Ectodermal cell (in vitro differentiated cells): Measurements from ENCODE around the gene MYH9. TPM values are rescaled to one million over a fixed set of nuclear protein-coding genes. Genes with fewer than 3 reads are reported as not detected.
A peak's percentile ranks its signal among the peaks of the same experiment; 100 is the strongest.
"Not testable (repeated sequence)": the region's sequence is repeated elsewhere in the genome, so short reads cannot be mapped to it uniquely, and the experiment has no call there.

Experiments used
- H3K27ac ChIP-seq: 2 replicates; pipeline ENCODE4 v1.7.0; 2013; ENCODE audit warnings: mild to moderate bottlenecking, low read depth, low read length; ENCODE audit not compliant: insufficient read depth, poor library complexity, severe bottlenecking
- H3K27me3 ChIP-seq: 2 replicates; pipeline ENCODE4 v1.7.0; 2013; ENCODE audit warnings: mild to moderate bottlenecking, low read length; ENCODE audit not compliant: insufficient read depth, control insufficient read depth, poor library complexity, severe bottlenecking
- H3K36me3 ChIP-seq: one replicate; pipeline ENCODE4 v1.7.0; 2013; ENCODE audit warnings: low read length; ENCODE audit not compliant: control insufficient read depth, insufficient read depth
- H3K4me1 ChIP-seq: one replicate; pipeline ENCODE4 v1.7.0; 2013; ENCODE audit warnings: low read length; ENCODE audit not compliant: control insufficient read depth, insufficient read depth
- H3K4me3 ChIP-seq: 2 replicates; pipeline ENCODE4 v1.7.0; 2013; ENCODE audit warnings: low read depth, low read length, control low read depth; ENCODE audit not compliant: insufficient read depth
- H3K9me3 ChIP-seq: 2 replicates; pipeline ENCODE4 v1.7.0; 2013; ENCODE audit warnings: mild to moderate bottlenecking, low read length, moderate library complexity; ENCODE audit not compliant: control insufficient read depth
- WGBS, 2 experiments: methylation state at CpG; one replicate each; pipeline ENCODE4 v1.1.7; 2013; ENCODE audit warnings: missing lambda C conversion rate in 2 of 2; 5-methylcytosine and 5-hydroxymethylcytosine counted together
- polyA plus RNA-seq, 4 experiments: library from polyadenylated mRNA; stranded (reverse); fragments of 50-300 nt; gene quantifications; one replicate each; pipeline ENCODE4 v1.2.3, GENCODE V29; 2013

Gene MYH9
- polyA plus RNA-seq (2013, experiment 1 of 4): 179 TPM
- polyA plus RNA-seq (2013, experiment 2 of 4): 216 TPM
- polyA plus RNA-seq (2013, experiment 3 of 4): 128 TPM
- 141 TPM for polyA plus RNA-seq (2013, experiment 4 of 4)

GRCh38 chr22:36387959-36388726 lies at the start of gene MYH9:
Gene MYH9, minus strand, starts transcription at chr22:36387967. Its CDS starts 38,731 bp downstream, at chr22:36349236.
- Histone ChIP-seq H3K4me1 (peaks cover 8% of the 10 kb centered on the region), H3K36me3 (no peaks in the 10 kb centered on the region), H3K4me3 (peak within 1 kb of the TSS; percentile 80), H3K27ac (no peak within 1 kb of the TSS), H3K9me3 (no peaks in the 10 kb centered on the region), H3K27me3 (no peaks in the 10 kb centered on the region)
- WGBS, 2 experiments: 4% methylated on average over 52 of the region's 52 CpGs

- 24 to 26% methylated on average over 16 of the region's 16 CpGs for WGBS, 2 experiments
Observed at GRCh38 chr22:36435516-36436415, 48.0 kb upstream of the MYH9 start.

GRCh38 chr22:36433318-36434231 lies 45.8 kb upstream of the MYH9 start:
- H3K36me3 ChIP-seq: no peaks in the 10 kb centered on the region
- peaks cover 16% of the 10 kb centered on the region for H3K4me1 ChIP-seq
- 79 to 80% methylated on average over 14 of the region's 14 CpGs for WGBS, 2 experiments
- H3K4me3 ChIP-seq: no peak overlapping the region
- no peaks in the 10 kb centered on the region for H3K27me3 ChIP-seq
- no peaks in the 10 kb centered on the region for H3K9me3 ChIP-seq
- H3K27ac ChIP-seq: no peak overlapping the region

More at GRCh38 chr22:36435516-36436415, 48.0 kb upstream of the MYH9 start:
- H3K4me1 ChIP-seq: peaks cover 16% of the 10 kb centered on the region
- H3K27ac ChIP-seq: peak overlapping the region; percentile 30
- no peaks in the 10 kb centered on the region for H3K9me3 ChIP-seq
- H3K4me3 ChIP-seq: no peak overlapping the region
- H3K36me3 ChIP-seq: no peaks in the 10 kb centered on the region
- no peaks in the 10 kb centered on the region for H3K27me3 ChIP-seq

- WGBS, 2 experiments: 79 to 80% methylated on average over 15 of the region's 15 CpGs
- no peaks in the 10 kb centered on the region for H3K27me3 ChIP-seq
- H3K27ac ChIP-seq: no peak overlapping the region
Observed at GRCh38 chr22:36432592-36433317, 45.0 kb upstream of the MYH9 start.

GRCh38 chr22:36431977-36432376 lies 44.2 kb upstream of the MYH9 start:
- WGBS, 2 experiments: 88 to 92% methylated on average over 9 of the region's 9 CpGs
- Histone ChIP-seq H3K9me3 (no peaks in the 10 kb centered on the region), H3K4me3 (no peak overlapping the region), H3K36me3 (no peaks in the 10 kb centered on the region), H3K27me3 (no peaks in the 10 kb centered on the region), H3K27ac (no peak overlapping the region), H3K4me1 (peaks cover 16% of the 10 kb centered on the region)

More at GRCh38 chr22:36432592-36433317, 45.0 kb upstream of the MYH9 start:
- peaks cover 16% of the 10 kb centered on the region for H3K4me1 ChIP-seq
- no peaks in the 10 kb centered on the region for H3K9me3 ChIP-seq
- H3K36me3 ChIP-seq: no peaks in the 10 kb centered on the region
- H3K4me3 ChIP-seq: no peak overlapping the region

GRCh38 chr22:36430863-36431262 lies 43.1 kb upstream of the MYH9 start:
- no peaks in the 10 kb centered on the region for H3K9me3 ChIP-seq
- WGBS, 2 experiments: 88 to 90% methylated on average over 9 of the region's 9 CpGs
- no peaks in the 10 kb centered on the region for H3K36me3 ChIP-seq
- no peak overlapping the region for H3K27ac ChIP-seq
- no peaks in the 10 kb centered on the region for H3K27me3 ChIP-seq
- peaks cover 23% of the 10 kb centered on the region for H3K4me1 ChIP-seq
- no peak overlapping the region for H3K4me3 ChIP-seq

- 94 to 95% methylated on average over 11 of the region's 11 CpGs for WGBS, 2 experiments
- not testable (repeated sequence) for H3K36me3 ChIP-seq, H3K9me3 ChIP-seq, H3K27ac ChIP-seq, H3K4me3 ChIP-seq, H3K27me3 ChIP-seq
- H3K4me1 ChIP-seq: peaks cover 22% of the 10 kb centered on the region
Observed at GRCh38 chr22:36427952-36428351, 40.2 kb upstream of the MYH9 start.

- peaks cover 10% of the 10 kb centered on the region for H3K4me1 ChIP-seq
- H3K36me3 ChIP-seq: no peaks in the 10 kb centered on the region
- H3K27me3 ChIP-seq: no peaks in the 10 kb centered on the region
- no peak overlapping the region for H3K4me3 ChIP-seq
- no peaks in the 10 kb centered on the region for H3K9me3 ChIP-seq
- H3K27ac ChIP-seq: peak overlapping the region; percentile 50
- WGBS, 2 experiments: 29 to 45% methylated on average over 2 of the region's 2 CpGs
Observed at GRCh38 chr22:36425977-36426523, 38.3 kb upstream of the MYH9 start.
